HepG2 (cell line): ENCODE data around the gene ABCD2. TPM values are rescaled to one million over a fixed set of nuclear protein-coding genes. Genes with fewer than 3 reads are reported as not detected.

Source experiments
- ATAC-seq: fragments of 200-7000 bp; cut with Tn5 transposase; 3 replicates; pipeline ENCODE4 v1.9.1; 2020; ENCODE audit warnings: mild to moderate bottlenecking, moderate library complexity
- BruUV-seq: library from RNA; stranded (reverse); fragments of 400-500 nt; replicated peaks from 2 replicates; lab custom pipeline; 2021; lab: Mats Ljungman, UMichigan
- CTCF ChIA-PET: fragments of 300-600 bp; formaldehyde crosslinking; extraction: SDS; loops from one replicate; lab custom pipeline; 2021; ENCODE audit warnings: low total read pairs, inconsistent platforms, low intra/inter-chr PET ratio; lab: Yijun Ruan, JAX
- POLR2A ChIA-PET: fragments of 350-600 bp; sonication (Branson Sonifier 250); formaldehyde crosslinking; loops from one replicate; lab custom pipeline; 2020; ENCODE audit warnings: antibody characterized with exemption, inconsistent platforms; lab: Yijun Ruan, JAX
- DNase-seq: peaks from one replicate; pipeline ENCODE4 v3.0.0-alpha.2; 2015; ENCODE audit warnings: low spot score
- FAIRE-seq: peaks from 3 replicates; lab custom pipeline; 2011; peaks lifted over from hg19 to GRCh38; lab: Jason Lieb, UNC
- H2AFZ ChIP-seq: one replicate; pipeline ENCODE4 v1.6.1; 2011; ENCODE audit warnings: low read length, inconsistent platforms
- H3K27ac ChIP-seq: fragments of 300-600 bp; 3 replicates; pipeline ENCODE4 v1.8.0; 2011; ENCODE audit warnings: mixed run types, mild to moderate bottlenecking, mixed read lengths, low read length, inconsistent platforms; ENCODE audit not compliant: insufficient read depth; ENCODE audit errors: extremely low read length
- H3K27me3 ChIP-seq, 2 experiments: fragments of 200-600 bp in 1 of 2; 2 replicates in 1 of 2; 3 replicates in 1 of 2; pipeline versions ENCODE4 v1.6.0 to v1.8.0; 2011; ENCODE audit warnings: low read length in 2 of 2, mild to moderate bottlenecking in 2 of 2, moderate library complexity in 2 of 2, inconsistent platforms in 1 of 2; ENCODE audit not compliant: insufficient read depth in 2 of 2, control insufficient read depth in 1 of 2
- H3K36me3 ChIP-seq, 2 experiments: fragments of 200-600 bp in 1 of 2; replicated peaks in 1 of 2; 2 replicates in 1 of 2; 3 replicates in 1 of 2; pipeline versions ENCODE4 v1.5.1 to v1.8.0; 2011; ENCODE audit warnings: low read length in 2 of 2, inconsistent platforms in 1 of 2; ENCODE audit not compliant: insufficient read depth in 2 of 2, control insufficient read depth in 1 of 2
- H3K4me1 ChIP-seq: 2 replicates; pipeline ENCODE4 v1.5.1; 2012; ENCODE audit warnings: low read length, inconsistent platforms; ENCODE audit not compliant: insufficient read depth
- H3K4me2 ChIP-seq: 2 replicates; pipeline ENCODE4 v1.6.0; 2011; ENCODE audit warnings: low read depth, low read length, inconsistent platforms
- H3K4me3 ChIP-seq, 3 experiments: fragments of 200-600 bp in 1 of 3; sonication (generic), shearing (Covaris generic) in 1 of 3; replicated peaks in 1 of 3; 2 replicates each; pipeline ENCODE4 v1.5.1; 2011 to 2016; ENCODE audit warnings: low read length in 3 of 3, inconsistent platforms in 2 of 3, low read depth in 2 of 3, mild to moderate bottlenecking in 2 of 3, control low read depth in 1 of 3, mixed read lengths in 1 of 3; ENCODE audit not compliant: insufficient read depth in 1 of 3
- H3K79me2 ChIP-seq: one replicate; pipeline ENCODE4 v1.6.1; 2011; ENCODE audit warnings: low read length, inconsistent platforms; ENCODE audit not compliant: insufficient read depth
- H3K9ac ChIP-seq: 2 replicates; pipeline ENCODE4 v1.6.0; 2011; ENCODE audit warnings: mild to moderate bottlenecking, low read depth, low read length, inconsistent platforms; ENCODE audit not compliant: insufficient read depth
- H3K9me3 ChIP-seq: 2 replicates; pipeline ENCODE4 v1.5.1; 2012; ENCODE audit warnings: mild to moderate bottlenecking, low read length
- H4K20me1 ChIP-seq: 2 replicates; pipeline ENCODE4 v1.6.0; 2011; ENCODE audit warnings: inconsistent platforms, mild to moderate bottlenecking, low read length, moderate library complexity; ENCODE audit not compliant: insufficient read depth
- DR1 ChIP-seq: sonication (generic); formaldehyde crosslinking; IDR thresholded peaks from 2 replicates; pipeline ENCODE4 v1.8.0; 2021; ENCODE audit warnings: mild to moderate bottlenecking, missing genetic modification reagents, inconsistent platforms
- DZIP1 ChIP-seq: sonication (generic); formaldehyde crosslinking; IDR thresholded peaks from 2 replicates; pipeline ENCODE4 v1.5.0; 2020; ENCODE audit warnings: mild to moderate bottlenecking, missing genetic modification reagents
- FOXO1 ChIP-seq: sonication (generic); formaldehyde crosslinking; IDR thresholded peaks from 2 replicates; pipeline ENCODE4 v1.4.0; 2020; ENCODE audit warnings: missing genetic modification reagents
- IRX3 ChIP-seq: sonication (generic); formaldehyde crosslinking; IDR thresholded peaks from 2 replicates; pipeline ENCODE4 v1.8.1; 2023; ENCODE audit warnings: mild to moderate bottlenecking, low read depth, missing genetic modification reagents, borderline replicate concordance
- KDM4B ChIP-seq: sonication (generic); formaldehyde crosslinking; IDR thresholded peaks from 2 replicates; pipeline ENCODE4 v1.4.0; 2020; ENCODE audit warnings: missing genetic modification reagents
- MED1 ChIP-seq: sonication (generic); formaldehyde crosslinking; IDR thresholded peaks from 2 replicates; pipeline ENCODE4 v1.4.0; 2020; ENCODE audit warnings: missing genetic modification reagents
- NFIC ChIP-seq: IDR thresholded peaks from 2 replicates; pipeline ENCODE4 v1.6.1; 2012; ENCODE audit warnings: mild to moderate bottlenecking, low read length, inconsistent platforms
- NR2C2 ChIP-seq: sonication (generic); formaldehyde crosslinking; IDR thresholded peaks from 2 replicates; pipeline ENCODE4 v1.4.0; 2020; ENCODE audit warnings: missing genetic modification reagents, mild to moderate bottlenecking, moderate library complexity, borderline replicate concordance
- NR2F2 ChIP-seq: IDR thresholded peaks from 2 replicates; pipeline ENCODE4 v1.6.1; 2012; ENCODE audit warnings: low read depth, inconsistent platforms, borderline replicate concordance
- THYN1 ChIP-seq: sonication (generic); formaldehyde crosslinking; IDR thresholded peaks from 2 replicates; pipeline ENCODE4 v1.8.1; 2023; ENCODE audit warnings: low read depth, mild to moderate bottlenecking, moderate library complexity, missing genetic modification reagents, borderline replicate concordance
- ZNF234 ChIP-seq: sonication (generic); formaldehyde crosslinking; conservative IDR thresholded peaks from 2 replicates; pipeline ENCODE4 v1.5.1; 2020; ENCODE audit warnings: mild to moderate bottlenecking, missing genetic modification reagents
- ZNF335 ChIP-seq: sonication (generic); formaldehyde crosslinking; IDR thresholded peaks from 2 replicates; pipeline ENCODE4 v1.4.0; 2020; ENCODE audit warnings: missing genetic modification reagents
- ZNF460 ChIP-seq: sonication (generic); formaldehyde crosslinking; IDR thresholded peaks from 2 replicates; pipeline ENCODE4 v1.5.1; 2020; ENCODE audit warnings: missing genetic modification reagents, mild to moderate bottlenecking, borderline replicate concordance
- ZNF674 ChIP-seq: sonication (generic); formaldehyde crosslinking; IDR thresholded peaks from 2 replicates; pipeline ENCODE4 v1.5.0; 2020; ENCODE audit warnings: low read depth, mild to moderate bottlenecking, missing genetic modification reagents
- ZNF678 ChIP-seq: sonication (generic); formaldehyde crosslinking; IDR thresholded peaks from 2 replicates; pipeline ENCODE4 v1.4.0; 2020; ENCODE audit warnings: mild to moderate bottlenecking, missing genetic modification reagents
- ZNF788 ChIP-seq: sonication (generic); formaldehyde crosslinking; IDR thresholded peaks from 2 replicates; pipeline ENCODE4 v1.5.0; 2020; ENCODE audit warnings: mild to moderate bottlenecking, missing genetic modification reagents, borderline replicate concordance
- ZNF792 ChIP-seq: IDR thresholded peaks from 2 replicates; pipeline ENCODE4 v1.6.1; 2016
- WGBS: methylation state at CpG from one replicate; pipeline ENCODE4 v1.1.6; 2017; ENCODE audit warnings: low lambda C conversion rate; 5-methylcytosine and 5-hydroxymethylcytosine counted together
- in situ Hi-C: cut with HindIII; loops from 2 replicates; pipeline ENCODE4 v1.10.0; 2017; ENCODE audit warnings: low pct_unique_long_range_greater_than_20kb; ENCODE audit not compliant: extremely low pct_ligation_motif_present
- intact Hi-C: fragments of 100-400 bp; cut with micrococcal nuclease; formaldehyde crosslinking; loops from one replicate; pipeline ENCODE4 v1.10.0; 2022; ENCODE audit not compliant: unreplicated experiment
- polyA plus RNA-seq, 8 experiments: library from polyadenylated mRNA; depleted of rRNA in 3 of 8; stranded (reverse) in 7 of 8; unstranded in 1 of 8; fragments of >200 nt; fragmentation: Illumina TruSeq in 4 of 8; extraction: Trizol in 4 of 8; gene quantifications; 2 replicates each; pipeline versions ENCODE4 v1.2.1 to v1.2.3, GENCODE V29; 2011 to 2016; ENCODE audit warnings: low read depth in 4 of 8, missing spikeins in 1 of 8, mixed read lengths in 1 of 8; ENCODE audit not compliant: insufficient read depth in 1 of 8
- total RNA-seq, 5 experiments: library from RNA; depleted of rRNA; stranded (reverse); fragments of >200 nt; fragmentation: Illumina TruSeq; extraction: Trizol; gene quantifications; 2 replicates each; pipeline ENCODE4 v1.2.3, GENCODE V29; 2016; ENCODE audit warnings: low read depth in 1 of 5

The ABCD2 gene
- total and polyA plus RNA-seq, 2 of the 13 experiments (the other 11 are each of a cell fraction or from before 2014, with no cell fraction given): not detected

DNA sequence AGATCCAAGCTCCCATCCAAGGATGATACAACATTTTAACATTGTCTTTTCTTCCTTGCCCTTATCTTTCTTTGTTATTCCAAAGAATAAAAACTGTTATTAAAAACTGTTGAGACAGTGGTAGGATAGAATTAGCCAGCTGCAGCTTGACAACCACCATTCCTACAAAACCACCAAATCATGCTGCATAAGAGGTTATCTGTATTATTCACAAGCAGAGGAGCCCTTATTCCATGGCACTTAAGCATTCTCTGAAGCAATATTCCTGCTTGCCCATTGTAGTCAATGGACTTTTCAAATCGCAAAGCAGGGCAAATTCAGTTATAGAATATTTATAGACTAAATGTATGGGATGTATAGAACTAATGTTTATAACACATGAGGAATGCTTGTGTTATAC, 3.4 kb downstream of the ABCD2 start:
- 0% methylated on average over 1 of the region's 1 CpG for WGBS
- H3K27me3 ChIP-seq: no peaks in the 10 kb centered on the region; a peak in 1 of 5 replicates
- BruUV-seq: no TSS peak
- H3K79me2 ChIP-seq: no peaks in the 10 kb centered on the region
- intact Hi-C loops: no loop called here
- no peak overlapping the region for H3K9ac ChIP-seq
- H3K27ac ChIP-seq: no peak overlapping the region
- H2AFZ ChIP-seq: no peak overlapping the region
- in situ Hi-C loops: no loop called here
- H3K4me2 ChIP-seq: no peak overlapping the region
- CTCF ChIA-PET: no interaction called here
- no peaks in the 10 kb centered on the region for H4K20me1 ChIP-seq
- no peak for ATAC-seq
- DNase-seq: no peak
- TF ChIP-seq IRX3 (CRISPR knock-in tag) (no peak), ZNF788 (CRISPR knock-in tag) (no peak), ZNF678 (CRISPR knock-in tag) (no peak), NR2C2 (CRISPR knock-in tag) (no peak), KDM4B (CRISPR knock-in tag) (no peak), NR2F2 (no peak), ZNF792 (CRISPR knock-in tag) (no peak), ZNF460 (no peak), ZNF234 (CRISPR knock-in tag) (no peak), FOXO1 (CRISPR knock-in tag) (no peak), ZNF674 (CRISPR knock-in tag) (no peak), DZIP1 (no peak), MED1 (CRISPR knock-in tag) (no peak), THYN1 (CRISPR knock-in tag) (no peak), DR1 (no peak), ZNF335 (CRISPR knock-in tag) (no peak), NFIC (no peak)
- FAIRE-seq: no peak
- POLR2A ChIA-PET: no interaction called here
- peaks cover 21% of the 10 kb centered on the region for H3K4me1 ChIP-seq
- no peak overlapping the region for H3K4me3 ChIP-seq
- H3K9me3 ChIP-seq: no peaks in the 10 kb centered on the region
- no peaks in the 10 kb centered on the region for H3K36me3 ChIP-seq
